B cell (primary cell): ENCODE results near the gene ZC3H18. TPM values are rescaled to one million over a fixed set of nuclear protein-coding genes. Genes with fewer than 3 reads are reported as not detected.

Experiments
- ATAC-seq: fragments of 200-7000 bp; cut with Tn5 transposase; one replicate; pipeline ENCODE4 v1.10.0; 2021; ENCODE audit warnings: low read depth, mild to moderate bottlenecking, moderate number of reproducible peaks, moderate library complexity
- CTCF ChIA-PET: fragments of 350-600 bp; sonication (Branson Sonifier 250); formaldehyde crosslinking; loops from one replicate; lab custom pipeline; 2021; ENCODE audit warnings: antibody characterized with exemption, inconsistent platforms; lab: Charles Lee
- POLR2A ChIA-PET: fragments of 350-600 bp; sonication (Branson Sonifier 250); formaldehyde crosslinking; loops from one replicate; lab custom pipeline; 2021; ENCODE audit warnings: antibody characterized with exemption; lab: Charles Lee
- DNase-seq: peaks from one replicate; pipeline ENCODE4 v3.0.0; 2013
- H2AFZ ChIP-seq: 2 replicates; pipeline ENCODE4 v1.6.1; 2012; ENCODE audit warnings: mild to moderate bottlenecking, low read depth, low read length; ENCODE audit not compliant: insufficient read depth, poor library complexity, severe bottlenecking
- H3K27ac ChIP-seq, 2 donors: 1 replicate in 1 of 2; 2 replicates in 1 of 2; pipeline ENCODE4 v1.5.1; 2012 to 2013; ENCODE audit warnings: low read length in 2 of 2, mild to moderate bottlenecking in 2 of 2, moderate library complexity in 1 of 2
- H3K27me3 ChIP-seq, 4 experiments: fragments of 200-600 bp in 1 of 4; sonication (generic) in 1 of 4; replicated peaks in 1 of 4; 1 replicate in 2 of 4; 2 replicates in 2 of 4; pipeline versions ENCODE4 v1.6.1 to v1.7.0; 2013 to 2016; ENCODE audit warnings: low read length in 3 of 4, mild to moderate bottlenecking in 2 of 4, mixed read lengths in 1 of 4, moderate library complexity in 1 of 4; ENCODE audit not compliant: insufficient read depth in 4 of 4, control insufficient read depth in 3 of 4; ENCODE audit errors: control extremely low read depth in 1 of 4
- H3K36me3 ChIP-seq, 2 experiments: replicated peaks in 1 of 2; 1 replicate in 1 of 2; 2 replicates in 1 of 2; pipeline versions ENCODE4 v1.6.1 to v1.7.1; 2013; ENCODE audit warnings: low read length in 1 of 2; ENCODE audit not compliant: insufficient read depth in 2 of 2, control insufficient read depth in 1 of 2; ENCODE audit errors: control extremely low read depth in 1 of 2, extremely low read depth in 1 of 2
- H3K4me1 ChIP-seq, 2 donors: fragments of 200-600 bp in 1 of 2; sonication (generic) in 1 of 2; 1 replicate in 1 of 2; 2 replicates in 1 of 2; pipeline versions ENCODE4 v1.5.1 to v1.6.1; 2013 to 2017; ENCODE audit warnings: low read length in 2 of 2; ENCODE audit not compliant: control insufficient read depth in 2 of 2, insufficient read depth in 2 of 2
- H3K4me2 ChIP-seq: replicated peaks from 2 replicates; pipeline ENCODE3; 2012; ENCODE audit warnings: mild to moderate bottlenecking, low read depth, low read length; ENCODE audit not compliant: poor library complexity, severe bottlenecking
- H3K4me3 ChIP-seq, 5 experiments: fragments of 200-600 bp in 1 of 5; sonication (generic) in 1 of 5; 1 replicate in 3 of 5; 2 replicates in 2 of 5; pipeline versions ENCODE4 v1.5.1 to v1.7.0; 2011 to 2016; ENCODE audit warnings: low read length in 4 of 5, mild to moderate bottlenecking in 4 of 5, low read depth in 2 of 5, control low read depth in 1 of 5, moderate library complexity in 1 of 5; ENCODE audit not compliant: insufficient read depth in 1 of 5; ENCODE audit errors: control extremely low read depth in 1 of 5, extremely low read depth in 1 of 5
- H3K79me2 ChIP-seq: fragments of 200-600 bp; sonication (generic); one replicate; pipeline ENCODE4 v1.6.0; 2016; ENCODE audit warnings: low read length; ENCODE audit not compliant: control insufficient read depth, insufficient read depth
- H3K9ac ChIP-seq: fragments of 200-600 bp; sonication (generic); 2 replicates; pipeline ENCODE4 v1.6.1; 2017; ENCODE audit warnings: mild to moderate bottlenecking, low read length, moderate library complexity
- H3K9me3 ChIP-seq, 3 donors: one replicate each; pipeline versions ENCODE4 v1.6.1 to v1.7.1; 2013; ENCODE audit warnings: low read length in 2 of 3; ENCODE audit not compliant: control insufficient read depth in 2 of 3, insufficient read depth in 1 of 3; ENCODE audit errors: control extremely low read depth in 1 of 3
- H4K20me1 ChIP-seq: 2 replicates; pipeline ENCODE4 v1.6.0; 2012; ENCODE audit warnings: mild to moderate bottlenecking, low read length; ENCODE audit not compliant: insufficient read depth, control insufficient read depth, poor library complexity, severe bottlenecking
- H3K27ac Mint-ChIP-seq: one replicate; pipeline ENCODE4 v1.8.0; 2021; ENCODE audit warnings: mixed read lengths
- H3K27me3 Mint-ChIP-seq: one replicate; pipeline ENCODE4 v1.8.0; 2021; ENCODE audit warnings: mixed read lengths
- H3K4me1 Mint-ChIP-seq: one replicate; pipeline ENCODE4 v1.8.0; 2021; ENCODE audit warnings: mixed read lengths
- H3K4me3 Mint-ChIP-seq: one replicate; pipeline ENCODE4 v1.8.0; 2021; ENCODE audit warnings: mixed read lengths
- H3K9me3 Mint-ChIP-seq: one replicate; pipeline ENCODE4 v1.8.0; 2022; ENCODE audit warnings: mixed read lengths; ENCODE audit not compliant: insufficient read depth
- EZH2 ChIP-seq: IDR thresholded peaks from 2 replicates; pipeline ENCODE4 v1.6.1; 2012; ENCODE audit warnings: borderline replicate concordance, low read depth, mild to moderate bottlenecking, moderate library complexity, low read length; ENCODE audit not compliant: insufficient read depth, poor library complexity, severe bottlenecking
- WGBS: methylation state at CpG from one replicate; pipeline ENCODE4 v1.1.5; 2013; ENCODE audit warnings: missing lambda C conversion rate; ENCODE audit not compliant: insufficient coverage; 5-methylcytosine and 5-hydroxymethylcytosine counted together
- intact Hi-C: fragments of 100-400 bp; cut with micrococcal nuclease; formaldehyde crosslinking; loops from one replicate; pipeline ENCODE4 v1.10.0; 2022
- polyA plus RNA-seq: library from polyadenylated mRNA; depleted of rRNA; stranded (reverse); fragments of >200 nt; gene quantifications from 2 replicates; pipeline ENCODE4 v1.2.3, GENCODE V29; 2012
- total RNA-seq, 2 donors: library from RNA; stranded (reverse); fragments of 120-200 nt in 1 of 2; gene quantifications; 1 replicate in 1 of 2; 2 replicates in 1 of 2; pipeline versions ENCODE4 v1.2.3 to v1.2.4, GENCODE V29; 2013 to 2022
- TF ChIP-seq, protein P1 (sequence below): fragments of 200-600 bp; IDR thresholded peaks from one replicate; pipeline ENCODE4 v1.8.0; 2022; ENCODE audit warnings: antibody characterized with exemption, mild to moderate bottlenecking

Gene ZC3H18
- total and polyA plus RNA-seq, 2 donors (not counting 1 experiment from before 2014, with no cell fraction given): 40.4 to 74.2 TPM

DNA sequence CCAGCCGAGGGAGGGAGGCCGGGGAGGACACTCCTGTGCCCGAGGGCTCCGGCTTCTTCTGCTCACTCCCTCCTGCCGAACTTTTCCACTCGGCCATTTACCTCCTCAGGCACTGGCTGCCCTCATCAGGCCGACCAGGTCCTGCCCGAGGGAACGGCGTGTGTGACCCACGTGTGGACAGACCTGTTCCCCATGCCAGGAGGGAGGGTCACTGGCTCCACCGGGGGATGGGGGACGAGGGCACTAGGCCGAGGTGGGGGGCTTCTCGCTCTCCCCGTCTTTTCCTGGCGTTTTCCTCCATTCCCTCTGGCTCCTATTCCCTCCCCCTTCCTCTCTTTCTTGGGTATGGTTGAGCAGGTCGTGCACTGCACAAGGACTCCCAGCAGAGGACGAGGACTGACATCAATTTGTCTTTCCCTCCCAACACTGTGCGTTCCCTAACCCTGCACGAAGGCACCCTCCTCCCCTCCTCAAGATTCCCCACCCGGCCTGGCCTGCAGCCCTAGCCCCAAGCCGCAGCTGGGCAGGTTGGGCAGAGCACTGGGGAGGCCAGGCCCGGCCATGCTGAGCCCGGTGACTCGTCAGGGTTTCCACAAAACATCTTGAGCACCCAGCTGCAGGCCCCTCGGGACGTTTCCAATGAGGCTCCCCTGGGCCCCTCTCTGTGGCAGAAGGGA, 64.9 kb downstream of the ZC3H18 start:
- Histone ChIP-seq H3K79me2 (peaks cover 9% of the 10 kb centered on the region), H3K4me2 (peak overlapping the region; percentile 95), H3K4me1 (peaks cover 51 to 70% of the 10 kb centered on the region in 2 donors), H2AFZ (peak overlapping the region; percentile 61), H3K4me3 (peak overlapping the region in 4 of 5 experiments; percentile 62 to 78 (median 68)), H3K36me3 (peaks cover 0 to 20% of the 10 kb centered on the region in 2 experiments), H3K27me3 (peaks cover 0 to 8% (median 0%) of the 10 kb centered on the region in 4 experiments), H3K27ac (peak overlapping the region; percentile 81 to 87), H4K20me1 (peaks cover 36% of the 10 kb centered on the region), H3K9ac (peak overlapping the region; percentile 67), H3K9me3 (peaks cover 0 to 26% (median 0%) of the 10 kb centered on the region in 3 donors)
- Mint-ChIP-seq H3K4me3 (peak overlapping the region; percentile 85), H3K4me1 (peaks cover 59% of the 10 kb centered on the region), H3K27me3 (no peaks in the 10 kb centered on the region), H3K9me3 (no peaks in the 10 kb centered on the region), H3K27ac (peak overlapping the region; percentile 85)
- ATAC-seq (no peak), DNase-seq (peak; percentile 55)
- intact Hi-C loops: loop anchor here (1.0 to 10.0 kb wide), 8 partner anchors 16 to 183 kb away; partner anchors contain the start of genes CYBA, MVD, PIEZO1 and SNAI3
- POLR2A ChIA-PET: interaction anchor here (0.7 to 2.4 kb wide), 4 partner anchors 10 to 111 kb away, joined by 3 to 16 read pairs (median 3); no protein-coding TSS in a partner anchor
- 29% methylated on average over 20 of the region's 28 CpGs for WGBS
- CTCF ChIA-PET: interaction anchor here (0.7 kb wide), 1 partner anchor 50 kb away, joined by 4 read pairs; no protein-coding TSS in a partner anchor
- no peak for TF ChIP-seq EZH2
- TF ChIP-seq, protein P1, sequence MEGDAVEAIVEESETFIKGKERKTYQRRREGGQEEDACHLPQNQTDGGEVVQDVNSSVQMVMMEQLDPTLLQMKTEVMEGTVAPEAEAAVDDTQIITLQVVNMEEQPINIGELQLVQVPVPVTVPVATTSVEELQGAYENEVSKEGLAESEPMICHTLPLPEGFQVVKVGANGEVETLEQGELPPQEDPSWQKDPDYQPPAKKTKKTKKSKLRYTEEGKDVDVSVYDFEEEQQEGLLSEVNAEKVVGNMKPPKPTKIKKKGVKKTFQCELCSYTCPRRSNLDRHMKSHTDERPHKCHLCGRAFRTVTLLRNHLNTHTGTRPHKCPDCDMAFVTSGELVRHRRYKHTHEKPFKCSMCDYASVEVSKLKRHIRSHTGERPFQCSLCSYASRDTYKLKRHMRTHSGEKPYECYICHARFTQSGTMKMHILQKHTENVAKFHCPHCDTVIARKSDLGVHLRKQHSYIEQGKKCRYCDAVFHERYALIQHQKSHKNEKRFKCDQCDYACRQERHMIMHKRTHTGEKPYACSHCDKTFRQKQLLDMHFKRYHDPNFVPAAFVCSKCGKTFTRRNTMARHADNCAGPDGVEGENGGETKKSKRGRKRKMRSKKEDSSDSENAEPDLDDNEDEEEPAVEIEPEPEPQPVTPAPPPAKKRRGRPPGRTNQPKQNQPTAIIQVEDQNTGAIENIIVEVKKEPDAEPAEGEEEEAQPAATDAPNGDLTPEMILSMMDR: no peak
